GM23338 (cell line): Measurements from ENCODE around the gene AWAT1. TPM values are rescaled to one million over a fixed set of nuclear protein-coding genes. Genes with fewer than 3 reads are reported as not detected.

Source experiments
- ATAC-seq: fragments of 200-7000 bp; cut with Tn5 transposase; 3 replicates; pipeline ENCODE4 v1.9.1; 2020
- DNase-seq: peaks from one replicate; pipeline ENCODE4 v3.0.0-alpha.2; 2015; ENCODE audit warnings: low spot score
- H2AFZ ChIP-seq: fragments of 200-600 bp; sonication (generic); 2 replicates; pipeline ENCODE4 v1.8.0; 2016; ENCODE audit warnings: antibody characterized with exemption, mild to moderate bottlenecking, moderate library complexity
- H3F3A ChIP-seq: fragments of 200-600 bp; sonication (generic); replicated peaks from 2 replicates; pipeline ENCODE4 v1.8.0; 2017; ENCODE audit warnings: antibody characterized with exemption, mixed run types, low read depth
- H3K27ac ChIP-seq: fragments of 200-600 bp; sonication (generic); 2 replicates; pipeline ENCODE4 v1.6.1; 2016; ENCODE audit warnings: low read depth
- H3K27me3 ChIP-seq: fragments of 200-600 bp; sonication (generic); 2 replicates; pipeline ENCODE4 v1.8.0; 2016; ENCODE audit warnings: mild to moderate bottlenecking, mixed run types, moderate library complexity; ENCODE audit not compliant: insufficient read depth
- H3K36me3 ChIP-seq: fragments of 200-600 bp; sonication (generic); 2 replicates; pipeline ENCODE4 v1.8.0; 2016; ENCODE audit warnings: mild to moderate bottlenecking; ENCODE audit not compliant: insufficient read depth
- H3K4me1 ChIP-seq: fragments of 200-600 bp; sonication (generic); 2 replicates; pipeline ENCODE4 v1.8.0; 2016; ENCODE audit warnings: mild to moderate bottlenecking, moderate library complexity; ENCODE audit not compliant: insufficient read depth
- H3K4me2 ChIP-seq: fragments of 200-600 bp; sonication (generic); 2 replicates; pipeline ENCODE4 v1.7.1; 2017; ENCODE audit warnings: mixed run types
- H3K4me3 ChIP-seq: fragments of 200-600 bp; sonication (generic); 2 replicates; pipeline ENCODE4 v1.6.1; 2016; ENCODE audit warnings: mixed run types
- H3K79me2 ChIP-seq: fragments of 200-600 bp; sonication (generic); replicated peaks from 2 replicates; pipeline ENCODE4 v1.8.0; 2017; ENCODE audit warnings: mild to moderate bottlenecking; ENCODE audit not compliant: insufficient read depth
- H3K9me2 ChIP-seq: fragments of 200-600 bp; sonication (generic); 2 replicates; pipeline ENCODE4 v1.8.0; 2017; ENCODE audit not compliant: insufficient read depth
- H4K20me1 ChIP-seq: fragments of 200-600 bp; sonication (generic); replicated peaks from 2 replicates; pipeline ENCODE4 v1.8.0; 2017; ENCODE audit warnings: mild to moderate bottlenecking; ENCODE audit not compliant: insufficient read depth
- H3K27ac Mint-ChIP-seq: 2 replicates; pipeline ENCODE4 v1.8.0; 2020; ENCODE audit warnings: inconsistent platforms, mild to moderate bottlenecking, moderate library complexity, mixed read lengths
- H3K27me3 Mint-ChIP-seq: 3 replicates; pipeline ENCODE4 v1.8.0; 2022; ENCODE audit warnings: low read depth, mild to moderate bottlenecking, moderate library complexity, mixed read lengths, inconsistent platforms; ENCODE audit not compliant: insufficient read depth, poor library complexity
- H3K36me3 Mint-ChIP-seq: 3 replicates; pipeline ENCODE4 v1.8.0; 2021; ENCODE audit warnings: low read depth, mild to moderate bottlenecking, inconsistent platforms, moderate library complexity, mixed read lengths
- H3K4me1 Mint-ChIP-seq: 3 replicates; pipeline ENCODE4 v1.8.0; 2020; ENCODE audit warnings: mild to moderate bottlenecking, inconsistent platforms, mixed read lengths
- H3K4me3 Mint-ChIP-seq: 3 replicates; pipeline ENCODE4 v1.8.0; 2021; ENCODE audit warnings: moderate library complexity, mild to moderate bottlenecking, inconsistent platforms, mixed read lengths
- H3K9me3 Mint-ChIP-seq: 3 replicates; pipeline ENCODE4 v1.8.0; 2020; ENCODE audit warnings: moderate library complexity, mild to moderate bottlenecking, inconsistent platforms, mixed read lengths
- CREB1 ChIP-seq: fragments of 250-450 bp; sonication (Bioruptor Pico); IDR thresholded peaks from 2 replicates; pipeline ENCODE4 v1.5.0; 2020; ENCODE audit warnings: low read depth, mild to moderate bottlenecking, moderate library complexity
- EZH2 ChIP-seq: fragments of 200-600 bp; sonication (generic); IDR thresholded peaks from one replicate; pipeline ENCODE4 v1.8.0; 2017; ENCODE audit warnings: antibody characterized with exemption, mild to moderate bottlenecking, low read depth; ENCODE audit not compliant: unreplicated experiment
- EZH2phosphoT487 ChIP-seq: fragments of 200-600 bp; sonication (generic); IDR thresholded peaks from one replicate; pipeline ENCODE4 v1.8.1; 2018; ENCODE audit warnings: antibody characterized with exemption; ENCODE audit not compliant: unreplicated experiment
- JUNB ChIP-seq: IDR thresholded peaks from one replicate; pipeline ENCODE4 v1.6.1; 2016; ENCODE audit warnings: antibody characterized with exemption; ENCODE audit not compliant: unreplicated experiment
- NANOG ChIP-seq: IDR thresholded peaks from 2 replicates; pipeline ENCODE4 v1.6.1; 2016; ENCODE audit warnings: antibody characterized with exemption, borderline replicate concordance
- POLR2AphosphoS5 ChIP-seq: IDR thresholded peaks from 2 replicates; pipeline ENCODE4 v1.6.1; 2016; ENCODE audit warnings: antibody characterized with exemption, low read depth
- STAT1 ChIP-seq: IDR thresholded peaks from one replicate; pipeline ENCODE4 v1.6.1; 2016; ENCODE audit warnings: antibody characterized with exemption; ENCODE audit not compliant: unreplicated experiment
- ZNF114 ChIP-seq: fragments of 250-450 bp; sonication (Bioruptor Pico); IDR thresholded peaks from 2 replicates; pipeline ENCODE4 v1.5.0; 2020; ENCODE audit warnings: mild to moderate bottlenecking, moderate library complexity
- ZNF331 ChIP-seq: fragments of 250-450 bp; sonication (Bioruptor Pico); IDR thresholded peaks from 2 replicates; pipeline ENCODE4 v1.5.0; 2020; ENCODE audit warnings: low read depth, mild to moderate bottlenecking, moderate library complexity
- polyA plus RNA-seq: library from polyadenylated mRNA; unstranded; fragments of >200 nt; fragmentation: Nextera tagmentation; extraction: Ambion mirVana; gene quantifications from 2 replicates; pipeline ENCODE4 v1.2.1, GENCODE V29; 2016
- total RNA-seq: library from RNA; depleted of rRNA; stranded (reverse); fragments of >200 nt; shearing (Covaris generic); gene quantifications from 2 replicates; pipeline ENCODE4 v1.2.3, GENCODE V29; 2014
- TF ChIP-seq, protein P1 (sequence below), 2 experiments: fragments of 200-600 bp in 1 of 2; sonication (generic) in 1 of 2; conservative IDR thresholded peaks; 2 replicates each; pipeline versions ENCODE4 v1.5.1 to v1.6.1; 2016 to 2017; ENCODE audit warnings: antibody characterized with exemption in 2 of 2, low read depth in 2 of 2, mild to moderate bottlenecking in 2 of 2, moderate library complexity in 1 of 2
- TF ChIP-seq, protein P2 (sequence below): fragments of 250-450 bp; sonication (Bioruptor Pico); IDR thresholded peaks from 2 replicates; pipeline ENCODE4 v1.5.0; 2020; ENCODE audit warnings: mild to moderate bottlenecking, moderate library complexity
- TF ChIP-seq, protein P3 (sequence below): IDR thresholded peaks from one replicate; pipeline ENCODE4 v1.6.1; 2018; ENCODE audit warnings: antibody characterized with exemption; ENCODE audit not compliant: unreplicated experiment
- TF ChIP-seq, protein P4 (sequence below): IDR thresholded peaks from 2 replicates; pipeline ENCODE4 v1.6.1; 2016; ENCODE audit warnings: antibody characterized with exemption

AWAT1 gene
- total and polyA plus RNA-seq, 2 experiments from 2014 or later, result not detected

DNA sequence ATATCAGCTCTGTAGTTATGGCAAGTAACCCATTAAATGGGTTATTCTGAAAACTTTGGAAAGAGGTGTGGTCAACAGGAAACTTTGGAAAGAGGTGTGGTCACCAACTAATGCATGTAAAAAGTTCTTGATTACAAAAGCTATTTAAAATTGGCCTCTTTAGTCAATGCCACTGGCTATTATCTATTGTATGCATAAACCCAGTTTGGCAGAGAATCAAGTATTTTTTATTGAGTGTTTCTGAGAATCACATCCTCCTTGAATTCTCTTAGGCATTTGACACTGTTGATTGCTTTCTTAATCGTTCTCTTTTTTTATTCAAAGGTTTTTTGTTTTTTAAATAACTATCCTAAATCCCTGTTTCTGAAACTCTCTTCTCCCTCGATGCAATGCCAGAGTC, 18.0 kb downstream of the AWAT1 start:
- Histone ChIP-seq H3K27ac (no peak overlapping the region), H2AFZ (no peak overlapping the region), H3K4me2 (no peak overlapping the region), H3K27me3 (no peaks in the 10 kb centered on the region), H3K4me1 (peaks cover 3% of the 10 kb centered on the region; the same call in 1 of the 2 replicates), H3K36me3 (no peaks in the 10 kb centered on the region), H3K9me2 (0 out of 2 replicates have a peak, but pooled peaks cover 6% of the 10 kb centered on the region), H3K79me2 (no peaks in the 10 kb centered on the region), H4K20me1 (no peaks in the 10 kb centered on the region), H3F3A (no peaks in the 10 kb centered on the region), H3K4me3 (no peak overlapping the region)
- no peak for DNase-seq
- Mint-ChIP-seq H3K4me3 (no peak overlapping the region), H3K36me3 (no peaks in the 10 kb centered on the region), H3K27ac (no peak overlapping the region), H3K4me1 (peaks cover 26% of the 10 kb centered on the region), H3K27me3 (peaks cover 2% of the 10 kb centered on the region), H3K9me3 (no peaks in the 10 kb centered on the region)
- TF ChIP-seq STAT1 (no peak), ZNF331 (CRISPR knock-in tag) (no peak), ZNF114 (no peak), POLR2AphosphoS5 (no peak), JUNB (no peak), NANOG (no peak), EZH2phosphoT487 (no peak), EZH2 (no peak), CREB1 (CRISPR knock-in tag) (no peak)
- TF ChIP-seq, protein P1, sequence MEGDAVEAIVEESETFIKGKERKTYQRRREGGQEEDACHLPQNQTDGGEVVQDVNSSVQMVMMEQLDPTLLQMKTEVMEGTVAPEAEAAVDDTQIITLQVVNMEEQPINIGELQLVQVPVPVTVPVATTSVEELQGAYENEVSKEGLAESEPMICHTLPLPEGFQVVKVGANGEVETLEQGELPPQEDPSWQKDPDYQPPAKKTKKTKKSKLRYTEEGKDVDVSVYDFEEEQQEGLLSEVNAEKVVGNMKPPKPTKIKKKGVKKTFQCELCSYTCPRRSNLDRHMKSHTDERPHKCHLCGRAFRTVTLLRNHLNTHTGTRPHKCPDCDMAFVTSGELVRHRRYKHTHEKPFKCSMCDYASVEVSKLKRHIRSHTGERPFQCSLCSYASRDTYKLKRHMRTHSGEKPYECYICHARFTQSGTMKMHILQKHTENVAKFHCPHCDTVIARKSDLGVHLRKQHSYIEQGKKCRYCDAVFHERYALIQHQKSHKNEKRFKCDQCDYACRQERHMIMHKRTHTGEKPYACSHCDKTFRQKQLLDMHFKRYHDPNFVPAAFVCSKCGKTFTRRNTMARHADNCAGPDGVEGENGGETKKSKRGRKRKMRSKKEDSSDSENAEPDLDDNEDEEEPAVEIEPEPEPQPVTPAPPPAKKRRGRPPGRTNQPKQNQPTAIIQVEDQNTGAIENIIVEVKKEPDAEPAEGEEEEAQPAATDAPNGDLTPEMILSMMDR (conservative IDR thresholded peaks at IDR 0.05; ENCODE audit: low read depth in 2 of 2), result no peak
- TF ChIP-seq, protein P2, sequence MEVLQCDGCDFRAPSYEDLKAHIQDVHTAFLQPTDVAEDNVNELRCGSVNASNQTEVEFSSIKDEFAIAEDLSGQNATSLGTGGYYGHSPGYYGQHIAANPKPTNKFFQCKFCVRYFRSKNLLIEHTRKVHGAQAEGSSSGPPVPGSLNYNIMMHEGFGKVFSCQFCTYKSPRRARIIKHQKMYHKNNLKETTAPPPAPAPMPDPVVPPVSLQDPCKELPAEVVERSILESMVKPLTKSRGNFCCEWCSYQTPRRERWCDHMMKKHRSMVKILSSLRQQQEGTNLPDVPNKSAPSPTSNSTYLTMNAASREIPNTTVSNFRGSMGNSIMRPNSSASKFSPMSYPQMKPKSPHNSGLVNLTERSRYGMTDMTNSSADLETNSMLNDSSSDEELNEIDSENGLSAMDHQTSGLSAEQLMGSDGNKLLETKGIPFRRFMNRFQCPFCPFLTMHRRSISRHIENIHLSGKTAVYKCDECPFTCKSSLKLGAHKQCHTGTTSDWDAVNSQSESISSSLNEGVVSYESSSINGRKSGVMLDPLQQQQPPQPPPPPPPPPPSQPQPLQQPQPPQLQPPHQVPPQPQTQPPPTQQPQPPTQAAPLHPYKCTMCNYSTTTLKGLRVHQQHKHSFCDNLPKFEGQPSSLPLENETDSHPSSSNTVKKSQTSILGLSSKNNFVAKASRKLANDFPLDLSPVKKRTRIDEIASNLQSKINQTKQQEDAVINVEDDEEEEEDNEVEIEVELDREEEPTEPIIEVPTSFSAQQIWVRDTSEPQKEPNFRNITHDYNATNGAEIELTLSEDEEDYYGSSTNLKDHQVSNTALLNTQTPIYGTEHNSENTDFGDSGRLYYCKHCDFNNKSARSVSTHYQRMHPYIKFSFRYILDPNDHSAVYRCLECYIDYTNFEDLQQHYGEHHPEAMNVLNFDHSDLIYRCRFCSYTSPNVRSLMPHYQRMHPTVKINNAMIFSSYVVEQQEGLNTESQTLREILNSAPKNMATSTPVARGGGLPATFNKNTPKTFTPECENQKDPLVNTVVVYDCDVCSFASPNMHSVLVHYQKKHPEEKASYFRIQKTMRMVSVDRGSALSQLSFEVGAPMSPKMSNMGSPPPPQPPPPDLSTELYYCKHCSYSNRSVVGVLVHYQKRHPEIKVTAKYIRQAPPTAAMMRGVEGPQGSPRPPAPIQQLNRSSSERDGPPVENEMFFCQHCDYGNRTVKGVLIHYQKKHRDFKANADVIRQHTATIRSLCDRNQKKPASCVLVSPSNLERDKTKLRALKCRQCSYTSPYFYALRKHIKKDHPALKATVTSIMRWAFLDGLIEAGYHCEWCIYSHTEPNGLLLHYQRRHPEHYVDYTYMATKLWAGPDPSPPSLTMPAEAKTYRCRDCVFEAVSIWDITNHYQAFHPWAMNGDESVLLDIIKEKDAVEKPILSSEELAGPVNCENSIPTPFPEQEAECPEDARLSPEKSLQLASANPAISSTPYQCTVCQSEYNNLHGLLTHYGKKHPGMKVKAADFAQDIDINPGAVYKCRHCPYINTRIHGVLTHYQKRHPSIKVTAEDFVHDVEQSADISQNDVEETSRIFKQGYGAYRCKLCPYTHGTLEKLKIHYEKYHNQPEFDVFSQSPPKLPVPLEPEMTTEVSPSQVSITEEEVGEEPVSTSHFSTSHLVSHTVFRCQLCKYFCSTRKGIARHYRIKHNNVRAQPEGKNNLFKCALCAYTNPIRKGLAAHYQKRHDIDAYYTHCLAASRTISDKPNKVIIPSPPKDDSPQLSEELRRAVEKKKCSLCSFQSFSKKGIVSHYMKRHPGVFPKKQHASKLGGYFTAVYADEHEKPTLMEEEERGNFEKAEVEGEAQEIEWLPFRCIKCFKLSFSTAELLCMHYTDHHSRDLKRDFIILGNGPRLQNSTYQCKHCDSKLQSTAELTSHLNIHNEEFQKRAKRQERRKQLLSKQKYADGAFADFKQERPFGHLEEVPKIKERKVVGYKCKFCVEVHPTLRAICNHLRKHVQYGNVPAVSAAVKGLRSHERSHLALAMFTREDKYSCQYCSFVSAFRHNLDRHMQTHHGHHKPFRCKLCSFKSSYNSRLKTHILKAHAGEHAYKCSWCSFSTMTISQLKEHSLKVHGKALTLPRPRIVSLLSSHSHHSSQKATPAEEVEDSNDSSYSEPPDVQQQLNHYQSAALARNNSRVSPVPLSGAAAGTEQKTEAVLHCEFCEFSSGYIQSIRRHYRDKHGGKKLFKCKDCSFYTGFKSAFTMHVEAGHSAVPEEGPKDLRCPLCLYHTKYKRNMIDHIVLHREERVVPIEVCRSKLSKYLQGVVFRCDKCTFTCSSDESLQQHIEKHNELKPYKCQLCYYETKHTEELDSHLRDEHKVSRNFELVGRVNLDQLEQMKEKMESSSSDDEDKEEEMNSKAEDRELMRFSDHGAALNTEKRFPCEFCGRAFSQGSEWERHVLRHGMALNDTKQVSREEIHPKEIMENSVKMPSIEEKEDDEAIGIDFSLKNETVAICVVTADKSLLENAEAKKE (CRISPR knock-in tag), result no peak
- TF ChIP-seq, protein P3, sequence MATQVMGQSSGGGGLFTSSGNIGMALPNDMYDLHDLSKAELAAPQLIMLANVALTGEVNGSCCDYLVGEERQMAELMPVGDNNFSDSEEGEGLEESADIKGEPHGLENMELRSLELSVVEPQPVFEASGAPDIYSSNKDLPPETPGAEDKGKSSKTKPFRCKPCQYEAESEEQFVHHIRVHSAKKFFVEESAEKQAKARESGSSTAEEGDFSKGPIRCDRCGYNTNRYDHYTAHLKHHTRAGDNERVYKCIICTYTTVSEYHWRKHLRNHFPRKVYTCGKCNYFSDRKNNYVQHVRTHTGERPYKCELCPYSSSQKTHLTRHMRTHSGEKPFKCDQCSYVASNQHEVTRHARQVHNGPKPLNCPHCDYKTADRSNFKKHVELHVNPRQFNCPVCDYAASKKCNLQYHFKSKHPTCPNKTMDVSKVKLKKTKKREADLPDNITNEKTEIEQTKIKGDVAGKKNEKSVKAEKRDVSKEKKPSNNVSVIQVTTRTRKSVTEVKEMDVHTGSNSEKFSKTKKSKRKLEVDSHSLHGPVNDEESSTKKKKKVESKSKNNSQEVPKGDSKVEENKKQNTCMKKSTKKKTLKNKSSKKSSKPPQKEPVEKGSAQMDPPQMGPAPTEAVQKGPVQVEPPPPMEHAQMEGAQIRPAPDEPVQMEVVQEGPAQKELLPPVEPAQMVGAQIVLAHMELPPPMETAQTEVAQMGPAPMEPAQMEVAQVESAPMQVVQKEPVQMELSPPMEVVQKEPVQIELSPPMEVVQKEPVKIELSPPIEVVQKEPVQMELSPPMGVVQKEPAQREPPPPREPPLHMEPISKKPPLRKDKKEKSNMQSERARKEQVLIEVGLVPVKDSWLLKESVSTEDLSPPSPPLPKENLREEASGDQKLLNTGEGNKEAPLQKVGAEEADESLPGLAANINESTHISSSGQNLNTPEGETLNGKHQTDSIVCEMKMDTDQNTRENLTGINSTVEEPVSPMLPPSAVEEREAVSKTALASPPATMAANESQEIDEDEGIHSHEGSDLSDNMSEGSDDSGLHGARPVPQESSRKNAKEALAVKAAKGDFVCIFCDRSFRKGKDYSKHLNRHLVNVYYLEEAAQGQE, result no peak
- TF ChIP-seq, protein P4, sequence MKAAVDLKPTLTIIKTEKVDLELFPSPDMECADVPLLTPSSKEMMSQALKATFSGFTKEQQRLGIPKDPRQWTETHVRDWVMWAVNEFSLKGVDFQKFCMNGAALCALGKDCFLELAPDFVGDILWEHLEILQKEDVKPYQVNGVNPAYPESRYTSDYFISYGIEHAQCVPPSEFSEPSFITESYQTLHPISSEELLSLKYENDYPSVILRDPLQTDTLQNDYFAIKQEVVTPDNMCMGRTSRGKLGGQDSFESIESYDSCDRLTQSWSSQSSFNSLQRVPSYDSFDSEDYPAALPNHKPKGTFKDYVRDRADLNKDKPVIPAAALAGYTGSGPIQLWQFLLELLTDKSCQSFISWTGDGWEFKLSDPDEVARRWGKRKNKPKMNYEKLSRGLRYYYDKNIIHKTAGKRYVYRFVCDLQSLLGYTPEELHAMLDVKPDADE, result no peak
- no peak for ATAC-seq
